Mesothelial cell of epicardium (in vitro differentiated cells): ENCODE data around the gene DLL3. TPM values are rescaled to one million over a fixed set of nuclear protein-coding genes. Genes with fewer than 3 reads are reported as not detected.
"Not testable (repeated sequence)": the region's sequence is repeated elsewhere in the genome, so short reads cannot be mapped to it uniquely, and the experiment has no call there.

Experiments used
- DNase-seq, 2 experiments: peaks; one replicate each; pipeline ENCODE4 v3.0.0; 2021; ENCODE audit warnings: low spot score in 2 of 2; ENCODE audit not compliant: unreplicated experiment in 2 of 2
- H3K27ac Mint-ChIP-seq: 2 replicates; pipeline ENCODE4 v1.8.0; 2021; ENCODE audit warnings: mixed read lengths
- H3K27me3 Mint-ChIP-seq: 2 replicates; pipeline ENCODE4 v1.8.0; 2021; ENCODE audit warnings: low read depth, mixed read lengths
- H3K36me3 Mint-ChIP-seq: 2 replicates; pipeline ENCODE4 v1.8.0; 2021; ENCODE audit warnings: mixed read lengths
- H3K4me1 Mint-ChIP-seq: 2 replicates; pipeline ENCODE4 v1.8.0; 2021; ENCODE audit warnings: mixed read lengths
- H3K4me3 Mint-ChIP-seq: 2 replicates; pipeline ENCODE4 v1.8.0; 2021; ENCODE audit warnings: mild to moderate bottlenecking, moderate library complexity, mixed read lengths
- H3K9me3 Mint-ChIP-seq: 2 replicates; pipeline ENCODE4 v1.8.0; 2021; ENCODE audit warnings: mixed read lengths
- total RNA-seq: library from RNA; stranded (reverse); gene quantifications from 3 replicates; pipeline ENCODE4 v1.2.1, GENCODE V29; 2021
- TF ChIP-seq, protein P1 (sequence below): fragments of 200-600 bp; sonication (generic); IDR thresholded peaks from one replicate; pipeline ENCODE4 v1.5.0; 2021; ENCODE audit warnings: antibody characterized with exemption; ENCODE audit not compliant: unreplicated experiment

The DLL3 gene
- total RNA-seq, result 0.40 to 0.53 TPM (median 0.50 TPM) in 3 replicates

DNA sequence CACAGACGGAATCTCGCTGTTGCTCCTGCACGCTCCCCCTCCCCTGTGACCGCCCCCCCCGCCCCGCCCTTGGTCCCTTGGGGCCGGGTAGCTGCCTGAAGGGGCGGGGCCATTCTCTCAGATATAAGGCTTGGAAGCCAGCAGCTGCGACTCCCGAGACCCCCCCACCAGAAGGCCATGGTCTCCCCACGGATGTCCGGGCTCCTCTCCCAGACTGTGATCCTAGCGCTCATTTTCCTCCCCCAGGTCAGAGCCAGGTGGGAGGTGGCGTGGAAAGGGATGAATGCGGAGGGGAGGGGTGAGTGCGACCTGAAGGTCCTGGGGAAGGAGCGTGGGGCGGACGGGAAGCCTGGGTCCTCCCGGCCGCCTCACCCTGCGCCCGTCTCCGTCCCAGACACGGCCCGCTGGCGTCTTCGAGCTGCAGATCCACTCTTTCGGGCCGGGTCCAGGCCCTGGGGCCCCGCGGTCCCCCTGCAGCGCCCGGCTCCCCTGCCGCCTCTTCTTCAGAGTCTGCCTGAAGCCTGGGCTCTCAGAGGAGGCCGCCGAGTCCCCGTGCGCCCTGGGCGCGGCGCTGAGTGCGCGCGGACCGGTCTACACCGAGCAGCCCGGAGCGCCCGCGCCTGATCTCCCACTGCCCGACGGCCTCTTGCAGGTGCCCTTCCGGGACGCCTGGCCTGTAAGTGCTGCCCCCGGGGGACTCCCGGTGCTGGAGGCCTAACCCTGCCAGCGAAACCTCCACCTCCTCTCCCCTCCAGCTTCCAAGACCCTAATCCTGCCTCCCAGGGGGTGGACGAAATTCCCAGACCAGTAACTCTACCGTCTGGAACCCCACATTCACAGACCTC is at the start of gene DLL3:
Gene DLL3 (plus strand): TSS at position 150 of the 845 bp plus-strand sequence. CDS start 28 bp downstream, at position 178.
- Mint-ChIP-seq H3K4me1 (peaks cover 14% of the 10 kb centered on the region), H3K27ac (no peak within 1 kb of the TSS), H3K4me3 (peak within 1 kb of the TSS; percentile 45), H3K9me3 (no peaks in the 10 kb centered on the region), H3K36me3 (no peaks in the 10 kb centered on the region), H3K27me3 (peaks cover 83% of the 10 kb centered on the region)
- no peak for DNase-seq
- TF ChIP-seq, protein P1, sequence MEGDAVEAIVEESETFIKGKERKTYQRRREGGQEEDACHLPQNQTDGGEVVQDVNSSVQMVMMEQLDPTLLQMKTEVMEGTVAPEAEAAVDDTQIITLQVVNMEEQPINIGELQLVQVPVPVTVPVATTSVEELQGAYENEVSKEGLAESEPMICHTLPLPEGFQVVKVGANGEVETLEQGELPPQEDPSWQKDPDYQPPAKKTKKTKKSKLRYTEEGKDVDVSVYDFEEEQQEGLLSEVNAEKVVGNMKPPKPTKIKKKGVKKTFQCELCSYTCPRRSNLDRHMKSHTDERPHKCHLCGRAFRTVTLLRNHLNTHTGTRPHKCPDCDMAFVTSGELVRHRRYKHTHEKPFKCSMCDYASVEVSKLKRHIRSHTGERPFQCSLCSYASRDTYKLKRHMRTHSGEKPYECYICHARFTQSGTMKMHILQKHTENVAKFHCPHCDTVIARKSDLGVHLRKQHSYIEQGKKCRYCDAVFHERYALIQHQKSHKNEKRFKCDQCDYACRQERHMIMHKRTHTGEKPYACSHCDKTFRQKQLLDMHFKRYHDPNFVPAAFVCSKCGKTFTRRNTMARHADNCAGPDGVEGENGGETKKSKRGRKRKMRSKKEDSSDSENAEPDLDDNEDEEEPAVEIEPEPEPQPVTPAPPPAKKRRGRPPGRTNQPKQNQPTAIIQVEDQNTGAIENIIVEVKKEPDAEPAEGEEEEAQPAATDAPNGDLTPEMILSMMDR, result no peak

DNA sequence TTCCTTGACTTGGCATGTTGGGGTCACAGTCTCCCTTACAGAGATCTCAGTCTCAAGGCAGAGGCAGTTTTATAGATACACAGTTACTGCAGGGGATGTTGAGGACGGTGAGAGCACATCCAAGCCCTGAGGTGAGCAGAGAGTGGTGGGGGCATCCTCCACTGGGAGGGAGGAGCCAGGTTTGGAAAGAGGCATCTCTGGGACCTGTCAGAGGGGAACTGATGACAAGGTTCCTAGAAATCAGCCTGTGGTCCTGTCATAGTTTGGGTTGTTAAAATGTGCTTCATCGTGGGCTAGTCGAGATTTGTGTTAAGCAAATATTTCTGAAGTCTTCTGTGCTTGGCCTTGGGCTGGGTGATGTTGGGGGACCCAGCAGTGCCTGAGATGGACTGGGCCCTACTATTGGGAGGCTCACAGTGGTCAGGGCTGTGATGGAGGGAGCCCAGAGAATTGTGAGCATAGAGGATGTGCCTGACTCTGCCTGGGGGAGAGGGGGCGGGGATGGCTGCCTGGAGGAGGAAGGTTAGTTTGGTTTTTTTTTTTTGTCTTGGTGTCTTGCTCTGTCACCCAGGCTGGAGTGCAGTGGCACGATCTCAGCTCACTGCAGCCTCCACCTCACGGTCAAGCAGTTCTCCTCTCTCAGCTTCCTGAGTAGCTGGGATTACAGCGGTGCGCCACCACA is 49.5 kb upstream of the DLL3 start:
- peaks cover 26% of the 10 kb centered on the region for H3K4me1 Mint-ChIP-seq
- H3K36me3 Mint-ChIP-seq, result peaks cover 34% of the 10 kb centered on the region
- no peak overlapping the region for H3K4me3 Mint-ChIP-seq
- DNase-seq, result no peak
- no peaks in the 10 kb centered on the region for H3K9me3 Mint-ChIP-seq
- H3K27ac Mint-ChIP-seq, result no peak overlapping the region
- H3K27me3 Mint-ChIP-seq, result no peaks in the 10 kb centered on the region
- TF ChIP-seq, protein P1, result no peak

- H3K4me1 Mint-ChIP-seq, result peaks cover 12% of the 10 kb centered on the region
- H3K9me3 Mint-ChIP-seq, H3K27me3 Mint-ChIP-seq, H3K27ac Mint-ChIP-seq, H3K4me3 Mint-ChIP-seq, DNase-seq: not testable (repeated sequence)
- peaks cover 38% of the 10 kb centered on the region for H3K36me3 Mint-ChIP-seq
These were observed 47.5 kb upstream of the DLL3 start for GRCh38 chr19:39451257-39451656.

DNA sequence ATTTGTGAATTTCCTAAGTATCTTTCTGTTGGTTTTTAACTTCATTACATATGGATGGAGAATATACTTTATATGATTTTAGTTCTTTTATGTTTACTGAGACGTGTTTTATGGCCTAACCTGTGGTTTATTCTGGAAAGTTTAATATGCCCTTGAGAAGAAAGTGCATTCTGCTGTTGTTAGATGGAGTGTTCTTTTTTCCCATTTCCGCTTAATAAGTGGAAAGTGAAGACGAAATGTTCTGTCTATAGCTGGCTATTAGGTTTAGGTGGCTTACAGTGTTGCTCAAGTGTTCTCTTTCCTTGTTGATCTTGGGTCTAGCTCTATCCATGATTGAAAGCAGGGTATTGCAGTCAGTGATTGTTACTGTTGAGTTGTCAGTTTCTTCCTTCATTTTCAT is 35.3 kb upstream of the DLL3 start:
- TF ChIP-seq, protein P1, result no peak
- Mint-ChIP-seq H3K4me3 (no peak overlapping the region), H3K27me3 (no peaks in the 10 kb centered on the region), H3K36me3 (peaks cover 47% of the 10 kb centered on the region), H3K4me1 (no peaks in the 10 kb centered on the region), H3K9me3 (no peaks in the 10 kb centered on the region), H3K27ac (no peak overlapping the region)
- DNase-seq, result no peak

- H3K27ac Mint-ChIP-seq, result no peak overlapping the region
- TF ChIP-seq, protein P1, result no peak
- no peaks in the 10 kb centered on the region for H3K9me3 Mint-ChIP-seq
- no peaks in the 10 kb centered on the region for H3K27me3 Mint-ChIP-seq
- no peak for DNase-seq
- H3K4me3 Mint-ChIP-seq, result no peak overlapping the region
- no peaks in the 10 kb centered on the region for H3K4me1 Mint-ChIP-seq
- H3K36me3 Mint-ChIP-seq, result peaks cover 35% of the 10 kb centered on the region
These were observed 32.6 kb upstream of the DLL3 start for GRCh38 chr19:39465956-39466747.
